A673 (cell line): ENCODE measurements around the gene KLRG1.

ENCODE experiments used
- CTCF ChIP-seq: fragments of 300-800, 200-600 bp; sonication (generic); conservative IDR thresholded peaks from 2 replicates; pipeline ENCODE4 v1.5.1; 2017; ENCODE audit warnings: low read depth, mild to moderate bottlenecking, antibody characterized with exemption, low read length, moderate library complexity, mixed read lengths
- EZH2 ChIP-seq: fragments of 200-600 bp; sonication (generic); IDR thresholded peaks from 2 replicates; pipeline ENCODE4 v1.6.1; 2017; ENCODE audit warnings: borderline replicate concordance, low read depth, mild to moderate bottlenecking, mixed read lengths, antibody characterized with exemption, low read length; ENCODE audit not compliant: poor library complexity, severe bottlenecking

- TF ChIP-seq CTCF (no peak), EZH2 (no peak)
Observed at GRCh38 chr12:9024512-9024911, 35.2 kb downstream of the KLRG1 start.
